WTC11 (cell line): ENCODE results near the gene CRISP2.

Source experiments
- FOXK1 ChIP-seq: sonication (generic); formaldehyde crosslinking; IDR thresholded peaks from 2 replicates; pipeline ENCODE4 v1.8.0; 2022; ENCODE audit warnings: mild to moderate bottlenecking, moderate library complexity, missing genetic modification reagents
- MAX ChIP-seq: sonication (generic); formaldehyde crosslinking; IDR thresholded peaks from 2 replicates; pipeline ENCODE4 v1.8.0; 2022; ENCODE audit warnings: mild to moderate bottlenecking, missing genetic modification reagents
- SP1 ChIP-seq: sonication (generic); formaldehyde crosslinking; conservative IDR thresholded peaks from 2 replicates; pipeline ENCODE4 v1.8.1; 2022; ENCODE audit warnings: missing genetic modification reagents
- ZNF263 ChIP-seq: sonication (generic); formaldehyde crosslinking; IDR thresholded peaks from 2 replicates; pipeline ENCODE4 v1.8.1; 2022; ENCODE audit warnings: low read depth, mild to moderate bottlenecking, moderate library complexity, missing genetic modification reagents
- TF ChIP-seq, protein P1 (sequence below): fragments of 200-600 bp; IDR thresholded peaks from 2 replicates; pipeline ENCODE4 v1.8.0; 2022; ENCODE audit warnings: antibody characterized with exemption
- TF ChIP-seq, protein P2 (sequence below): sonication (generic); formaldehyde crosslinking; conservative IDR thresholded peaks from 2 replicates; pipeline ENCODE4 v1.8.1; 2023; ENCODE audit warnings: mild to moderate bottlenecking, low read depth, missing genetic modification reagents, moderate library complexity
- TF ChIP-seq, protein P3 (sequence below): sonication (generic); formaldehyde crosslinking; IDR thresholded peaks from 2 replicates; pipeline ENCODE4 v1.8.0; 2022; ENCODE audit warnings: mild to moderate bottlenecking, missing genetic modification reagents

DNA sequence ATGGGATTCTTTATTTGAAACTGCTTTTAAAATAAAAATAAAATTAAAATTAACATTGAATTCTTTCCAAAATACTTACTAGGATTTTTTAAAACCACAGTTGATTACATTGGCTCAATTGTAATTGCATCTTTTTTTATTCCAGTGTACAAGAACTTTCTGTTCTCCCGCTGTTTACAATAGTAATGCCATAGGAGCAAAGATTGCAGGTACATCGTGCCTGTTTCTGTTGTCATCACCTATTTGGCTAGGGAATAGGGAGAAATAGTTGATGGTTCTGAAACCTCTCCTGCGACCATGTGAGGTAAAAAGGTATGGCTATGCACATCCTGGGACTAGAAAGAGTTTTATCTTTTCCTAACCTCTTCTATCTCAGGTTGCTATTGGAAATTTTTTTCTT lies 48.5 kb downstream of the CRISP2 start:
- TF ChIP-seq MAX (CRISPR knock-in tag) (no peak), ZNF263 (CRISPR knock-in tag) (no peak), FOXK1 (no peak), SP1 (CRISPR knock-in tag) (no peak)
- TF ChIP-seq, protein P1, sequence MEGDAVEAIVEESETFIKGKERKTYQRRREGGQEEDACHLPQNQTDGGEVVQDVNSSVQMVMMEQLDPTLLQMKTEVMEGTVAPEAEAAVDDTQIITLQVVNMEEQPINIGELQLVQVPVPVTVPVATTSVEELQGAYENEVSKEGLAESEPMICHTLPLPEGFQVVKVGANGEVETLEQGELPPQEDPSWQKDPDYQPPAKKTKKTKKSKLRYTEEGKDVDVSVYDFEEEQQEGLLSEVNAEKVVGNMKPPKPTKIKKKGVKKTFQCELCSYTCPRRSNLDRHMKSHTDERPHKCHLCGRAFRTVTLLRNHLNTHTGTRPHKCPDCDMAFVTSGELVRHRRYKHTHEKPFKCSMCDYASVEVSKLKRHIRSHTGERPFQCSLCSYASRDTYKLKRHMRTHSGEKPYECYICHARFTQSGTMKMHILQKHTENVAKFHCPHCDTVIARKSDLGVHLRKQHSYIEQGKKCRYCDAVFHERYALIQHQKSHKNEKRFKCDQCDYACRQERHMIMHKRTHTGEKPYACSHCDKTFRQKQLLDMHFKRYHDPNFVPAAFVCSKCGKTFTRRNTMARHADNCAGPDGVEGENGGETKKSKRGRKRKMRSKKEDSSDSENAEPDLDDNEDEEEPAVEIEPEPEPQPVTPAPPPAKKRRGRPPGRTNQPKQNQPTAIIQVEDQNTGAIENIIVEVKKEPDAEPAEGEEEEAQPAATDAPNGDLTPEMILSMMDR = no peak
- TF ChIP-seq, protein P2, sequence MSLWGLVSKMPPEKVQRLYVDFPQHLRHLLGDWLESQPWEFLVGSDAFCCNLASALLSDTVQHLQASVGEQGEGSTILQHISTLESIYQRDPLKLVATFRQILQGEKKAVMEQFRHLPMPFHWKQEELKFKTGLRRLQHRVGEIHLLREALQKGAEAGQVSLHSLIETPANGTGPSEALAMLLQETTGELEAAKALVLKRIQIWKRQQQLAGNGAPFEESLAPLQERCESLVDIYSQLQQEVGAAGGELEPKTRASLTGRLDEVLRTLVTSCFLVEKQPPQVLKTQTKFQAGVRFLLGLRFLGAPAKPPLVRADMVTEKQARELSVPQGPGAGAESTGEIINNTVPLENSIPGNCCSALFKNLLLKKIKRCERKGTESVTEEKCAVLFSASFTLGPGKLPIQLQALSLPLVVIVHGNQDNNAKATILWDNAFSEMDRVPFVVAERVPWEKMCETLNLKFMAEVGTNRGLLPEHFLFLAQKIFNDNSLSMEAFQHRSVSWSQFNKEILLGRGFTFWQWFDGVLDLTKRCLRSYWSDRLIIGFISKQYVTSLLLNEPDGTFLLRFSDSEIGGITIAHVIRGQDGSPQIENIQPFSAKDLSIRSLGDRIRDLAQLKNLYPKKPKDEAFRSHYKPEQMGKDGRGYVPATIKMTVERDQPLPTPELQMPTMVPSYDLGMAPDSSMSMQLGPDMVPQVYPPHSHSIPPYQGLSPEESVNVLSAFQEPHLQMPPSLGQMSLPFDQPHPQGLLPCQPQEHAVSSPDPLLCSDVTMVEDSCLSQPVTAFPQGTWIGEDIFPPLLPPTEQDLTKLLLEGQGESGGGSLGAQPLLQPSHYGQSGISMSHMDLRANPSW = no peak
- TF ChIP-seq, protein P3, sequence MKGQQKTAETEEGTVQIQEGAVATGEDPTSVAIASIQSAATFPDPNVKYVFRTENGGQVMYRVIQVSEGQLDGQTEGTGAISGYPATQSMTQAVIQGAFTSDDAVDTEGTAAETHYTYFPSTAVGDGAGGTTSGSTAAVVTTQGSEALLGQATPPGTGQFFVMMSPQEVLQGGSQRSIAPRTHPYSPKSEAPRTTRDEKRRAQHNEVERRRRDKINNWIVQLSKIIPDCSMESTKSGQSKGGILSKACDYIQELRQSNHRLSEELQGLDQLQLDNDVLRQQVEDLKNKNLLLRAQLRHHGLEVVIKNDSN = no peak
